Measurements from ENCODE around the gene SETD1B.
"Not testable (repeated sequence)": the region's sequence is repeated elsewhere in the genome, so short reads cannot be mapped to it uniquely, and the experiment has no call there.

Gene SETD1B

GRCh38 chr12:121803861-121804416 is at the start of gene SETD1B:
Gene SETD1B (plus strand): TSS chr12:121804009. CDS start chr12:121804738, 729 bp downstream.
- no peak for DNase-seq (ENCODE audit: low read depth)

- no peak for DNase-seq (ENCODE audit: low read depth)
These were observed 49.0 kb upstream of the SETD1B start for GRCh38 chr12:121754836-121755235.

GRCh38 chr12:121755591-121755990 is 48.2 kb upstream of the SETD1B start:
- no peak for DNase-seq (ENCODE audit: low read depth)

GRCh38 chr12:121758536-121758935 is 45.3 kb upstream of the SETD1B start:
- DNase-seq (ENCODE audit: low read depth) = not testable (repeated sequence)

- DNase-seq (ENCODE audit: low read depth) = no peak
These were observed 41.5 kb upstream of the SETD1B start for GRCh38 chr12:121762269-121762668.

- no peak for DNase-seq (ENCODE audit: low read depth)
These were observed 39.0 kb upstream of the SETD1B start for GRCh38 chr12:121764808-121765207.

- no peak for DNase-seq (ENCODE audit: low read depth)
These were observed 38.2 kb upstream of the SETD1B start for GRCh38 chr12:121765573-121765972.

GRCh38 chr12:121766290-121767039 is 37.3 kb upstream of the SETD1B start:
- no peak for DNase-seq (ENCODE audit: low read depth)

GRCh38 chr12:121767525-121768016 is 36.2 kb upstream of the SETD1B start:
- no peak for DNase-seq (ENCODE audit: low read depth)

- no peak for DNase-seq (ENCODE audit: low read depth)
These were observed 34.4 kb upstream of the SETD1B start for GRCh38 chr12:121769297-121769830.

- no peak for DNase-seq (ENCODE audit: low read depth)
These were observed 33.9 kb upstream of the SETD1B start for GRCh38 chr12:121769831-121770301.

- DNase-seq (ENCODE audit: low read depth) = no peak
These were observed 33.4 kb upstream of the SETD1B start for GRCh38 chr12:121770388-121770787.

- DNase-seq (ENCODE audit: low read depth) = no peak
These were observed 32.8 kb upstream of the SETD1B start for GRCh38 chr12:121770813-121771625.

GRCh38 chr12:121773011-121773777 is 30.6 kb upstream of the SETD1B start:
- no peak for DNase-seq (ENCODE audit: low read depth)

GRCh38 chr12:121774968-121775474 is 28.8 kb upstream of the SETD1B start:
- no peak for DNase-seq (ENCODE audit: low read depth)

GRCh38 chr12:121775501-121775900 is 28.3 kb upstream of the SETD1B start:
- DNase-seq (ENCODE audit: low read depth) = no peak

GRCh38 chr12:121776190-121777098 is 27.4 kb upstream of the SETD1B start:
- peak; percentile 91 for DNase-seq (ENCODE audit: low read depth)

- DNase-seq (ENCODE audit: low read depth) = no peak
These were observed 25.0 kb upstream of the SETD1B start for GRCh38 chr12:121778567-121779421.

GRCh38 chr12:121779422-121779895 is 24.4 kb upstream of the SETD1B start:
- no peak for DNase-seq (ENCODE audit: low read depth)
